SW 1271 (cell line): Measurements from ENCODE around the gene GRXCR2.
"Not testable (repeated sequence)": the region's sequence is repeated elsewhere in the genome, so short reads cannot be mapped to it uniquely, and the experiment has no call there.

ENCODE experiments used
- DNase-seq, 2 experiments: peaks; one replicate each; lab custom pipeline; 2025; lab: John Stamatoyannopoulos, UW

GRXCR2 gene

GRCh38 chr5:145872914-145873313, at the start of gene GRXCR2:
GRXCR2 (minus strand) TSS chr5:145873014; CDS start chr5:145872968, 46 bp downstream.
- DNase-seq: no peak

DNA sequence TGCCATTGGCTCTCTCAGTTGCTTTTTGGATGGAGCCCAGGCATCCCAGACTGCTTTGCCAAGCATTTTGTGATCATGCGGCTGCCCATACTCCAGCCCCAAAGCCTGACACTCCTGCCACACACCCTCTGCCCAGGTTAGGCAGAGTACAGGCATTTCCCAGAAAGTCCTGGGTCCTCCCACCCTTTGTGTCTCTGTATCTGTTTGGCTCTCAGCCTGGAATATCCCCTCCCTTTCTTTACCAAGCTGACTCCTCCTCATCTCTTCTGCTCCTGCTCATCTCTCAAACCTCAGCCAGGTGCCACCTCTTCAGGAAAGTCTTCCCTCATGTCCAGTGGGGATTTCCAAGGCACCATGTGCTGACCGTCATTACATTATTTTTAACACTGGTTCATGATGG, 49.2 kb upstream of the GRXCR2 start:
- no peak for DNase-seq

- no peak for DNase-seq
Observed at GRCh38 chr5:145921211-145921610, 48.4 kb upstream of the GRXCR2 start.

- DNase-seq: no peak
Observed at GRCh38 chr5:145920542-145921210, 47.9 kb upstream of the GRXCR2 start.

DNA sequence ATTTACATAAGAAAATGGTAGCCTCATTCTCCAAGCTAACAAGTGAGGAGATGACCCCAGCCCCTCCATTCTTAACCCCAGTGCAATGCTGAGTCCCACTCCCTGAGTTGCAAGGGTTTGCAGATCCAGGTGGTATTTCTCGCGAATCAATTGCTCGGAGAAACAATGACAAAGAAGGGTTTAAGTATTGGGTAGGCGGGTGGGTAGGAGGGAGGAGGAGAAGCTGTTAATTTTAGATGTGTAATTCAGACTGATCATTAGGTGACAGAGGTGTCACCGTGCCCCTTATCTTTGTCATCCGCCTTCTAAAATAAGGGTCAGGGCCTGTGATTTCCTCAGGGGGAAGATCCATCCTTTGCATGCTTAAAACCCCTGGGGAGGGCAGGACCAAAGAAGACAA, 46.6 kb upstream of the GRXCR2 start:
- no peak for DNase-seq

DNA sequence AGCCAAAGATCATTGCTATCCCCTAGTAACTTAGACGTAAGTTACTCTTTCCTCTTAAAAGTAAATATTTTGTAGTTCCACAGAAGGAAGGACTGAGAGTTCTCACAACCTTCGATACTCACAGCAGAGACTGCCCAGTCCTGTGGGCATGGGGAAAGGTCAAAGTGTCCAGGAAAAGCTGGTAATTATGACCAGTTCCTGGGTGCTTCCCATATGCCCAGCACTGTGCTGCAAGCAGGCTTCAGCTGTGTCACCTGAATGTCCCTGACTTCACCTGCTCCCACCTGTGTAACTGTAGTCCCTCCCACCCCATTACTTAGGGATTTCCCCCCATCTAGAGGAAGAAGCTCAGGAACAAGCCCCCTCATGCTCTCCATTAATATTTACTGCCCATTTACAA, 45.6 kb upstream of the GRXCR2 start:
- DNase-seq: no peak

DNA sequence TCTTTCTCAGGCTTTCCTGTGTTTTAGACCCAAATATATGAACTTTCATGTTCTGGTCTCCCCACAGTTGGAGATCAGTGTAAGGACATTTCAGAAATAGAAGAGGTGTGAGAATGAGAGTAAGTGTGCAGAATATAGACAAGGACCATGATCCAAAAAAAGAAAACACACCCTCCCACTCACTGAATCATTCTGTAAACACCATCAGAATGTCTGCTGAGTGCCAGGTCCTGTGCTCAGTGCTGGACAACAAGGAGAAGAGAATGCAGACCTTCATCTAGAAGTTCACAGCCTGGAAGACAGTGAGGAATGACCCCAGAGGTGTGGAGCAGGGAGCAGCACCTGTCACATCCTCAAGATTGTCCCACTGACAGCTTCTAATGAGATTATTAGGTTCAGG, 44.5 kb upstream of the GRXCR2 start:
- DNase-seq: no peak

DNA sequence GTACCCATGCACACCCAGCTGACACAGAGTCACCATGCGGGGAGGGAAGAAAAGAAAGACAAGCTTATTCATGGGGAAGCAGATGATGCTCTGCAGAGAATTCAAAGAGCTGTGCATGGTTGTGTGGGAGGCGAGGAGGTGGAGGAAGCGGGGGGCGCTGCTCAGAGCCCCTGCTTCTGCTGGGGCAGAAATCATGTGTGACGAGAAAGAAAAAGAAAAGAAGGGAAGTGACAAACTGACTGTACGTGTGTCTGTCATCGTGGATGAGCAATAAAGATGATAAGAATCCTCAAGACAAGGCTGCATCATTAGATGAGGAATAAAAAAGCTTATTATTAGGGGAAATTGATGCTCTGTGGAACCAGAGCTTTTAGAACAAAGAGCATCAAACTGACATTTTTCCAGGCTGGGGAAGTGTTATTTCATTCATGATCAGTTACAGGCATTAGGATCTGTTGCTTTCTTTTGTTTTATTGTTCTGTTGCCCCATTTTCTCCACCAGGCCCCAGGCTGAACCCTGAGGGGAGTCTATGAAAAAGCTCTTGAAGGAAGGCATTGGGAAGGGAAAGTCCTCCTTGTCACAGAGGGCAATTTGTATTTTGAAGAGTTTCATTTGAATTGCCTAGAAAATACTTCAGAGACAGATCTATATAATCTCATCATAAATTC, 43.3 kb upstream of the GRXCR2 start:
- DNase-seq: no peak

- DNase-seq: no peak
Observed at GRCh38 chr5:145913701-145914100, 40.9 kb upstream of the GRXCR2 start.

GRCh38 chr5:145912594-145912993, 39.8 kb upstream of the GRXCR2 start:
- no peak for DNase-seq

DNA sequence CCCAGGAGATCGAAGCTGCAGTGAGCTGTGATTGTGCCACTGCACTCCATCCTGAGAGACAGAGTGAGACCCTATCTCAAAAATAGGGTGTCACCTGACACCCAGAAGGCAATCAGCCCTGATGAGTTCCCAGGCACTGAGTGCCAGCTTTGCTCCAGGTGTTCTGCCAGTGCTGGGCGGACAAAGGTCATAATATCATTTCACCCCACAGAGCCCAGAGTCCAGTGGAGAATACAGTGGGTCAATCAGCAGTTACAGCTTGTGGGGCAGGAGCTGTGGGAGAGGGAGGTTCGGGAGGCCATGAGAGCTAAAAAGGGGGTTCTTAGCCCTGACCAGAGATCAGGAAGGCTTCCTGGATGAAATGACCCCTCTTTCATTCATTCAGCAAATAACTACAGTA, 39.2 kb upstream of the GRXCR2 start:
- no peak for DNase-seq

GRCh38 chr5:145911164-145911563, 38.4 kb upstream of the GRXCR2 start:
- no peak for DNase-seq

DNA sequence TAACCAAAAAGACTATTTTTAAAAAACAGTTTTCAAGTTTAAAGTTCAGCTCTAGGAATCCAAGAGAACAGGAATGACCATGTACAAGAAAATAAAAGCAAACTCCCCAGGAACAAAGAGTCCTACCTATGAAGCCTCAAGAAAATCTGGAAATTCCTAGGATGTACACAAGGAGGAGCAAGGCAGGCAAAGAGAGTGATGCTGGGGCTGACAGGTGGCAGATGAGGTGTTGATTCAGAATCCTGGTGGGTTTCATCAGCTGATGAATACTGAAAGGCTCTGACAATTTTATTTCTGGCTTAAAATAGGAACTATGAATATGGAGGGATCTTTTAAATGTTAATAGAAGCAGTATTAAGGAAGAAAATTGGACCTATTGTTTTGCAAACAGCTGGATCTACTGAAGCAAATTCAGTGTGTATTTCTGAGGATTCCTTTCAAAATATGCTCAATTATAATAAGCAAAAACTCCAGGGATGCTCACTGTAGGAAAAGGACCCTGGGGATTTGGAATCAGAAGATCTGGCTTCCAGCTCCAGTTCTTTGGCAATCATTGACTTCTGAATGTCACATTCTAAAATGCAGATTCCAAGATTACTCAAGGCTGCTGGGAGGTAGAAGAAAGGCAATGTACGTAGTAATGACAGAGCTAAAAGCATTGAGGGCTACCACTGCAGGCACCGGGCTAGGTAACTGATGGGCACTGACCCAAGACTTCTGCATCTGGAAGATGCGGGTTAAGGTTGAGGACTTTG, 35.6 kb upstream of the GRXCR2 start:
- peak in 1 of 2 experiments; percentile 12 for DNase-seq

GRCh38 chr5:145906401-145906800, 33.6 kb upstream of the GRXCR2 start:
- DNase-seq: no peak

GRCh38 chr5:145904743-145905142, 31.9 kb upstream of the GRXCR2 start:
- no peak for DNase-seq

GRCh38 chr5:145903867-145904266, 31.1 kb upstream of the GRXCR2 start:
- DNase-seq: no peak

DNA sequence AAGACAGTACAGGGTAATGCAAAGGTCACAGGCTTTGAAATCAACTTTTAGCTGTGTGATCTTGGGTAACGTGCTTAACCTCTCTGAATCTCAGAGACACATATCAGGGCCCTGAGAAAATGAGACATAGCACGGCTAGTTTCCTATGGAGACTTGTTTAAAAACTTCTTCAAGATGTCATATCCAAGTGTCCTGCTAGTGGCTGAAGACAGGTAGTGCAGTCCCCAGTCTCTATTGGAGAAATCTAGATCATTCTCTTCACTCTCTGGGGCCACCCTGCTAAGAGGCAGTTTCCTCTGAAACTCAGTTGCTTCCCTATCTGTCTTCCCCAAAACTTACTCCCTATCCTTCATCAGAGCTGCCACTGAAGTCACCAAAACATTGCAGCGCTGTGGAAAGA, 30.3 kb upstream of the GRXCR2 start:
- peak in 1 of 2 experiments; percentile 42 for DNase-seq

GRCh38 chr5:145902421-145902820, 29.6 kb upstream of the GRXCR2 start:
- no peak for DNase-seq

DNA sequence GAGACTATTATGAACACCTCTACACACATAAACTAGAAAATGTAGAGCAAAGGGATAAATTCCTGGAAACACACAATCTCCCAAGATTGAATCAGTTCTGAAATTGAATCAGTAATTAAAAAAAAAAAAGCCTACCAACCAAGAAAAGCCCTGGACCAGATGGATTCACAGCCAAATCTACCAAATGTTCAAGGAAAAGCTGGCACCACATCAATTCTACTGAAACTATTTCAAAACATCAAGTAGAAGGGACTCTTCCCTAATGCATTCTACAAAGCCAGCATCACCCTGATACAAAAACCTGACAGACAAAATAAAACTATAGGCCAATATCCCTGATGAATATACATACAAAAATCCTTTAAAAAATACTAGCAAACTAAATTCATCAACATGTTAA, 25.4 kb upstream of the GRXCR2 start:
- no peak for DNase-seq

DNA sequence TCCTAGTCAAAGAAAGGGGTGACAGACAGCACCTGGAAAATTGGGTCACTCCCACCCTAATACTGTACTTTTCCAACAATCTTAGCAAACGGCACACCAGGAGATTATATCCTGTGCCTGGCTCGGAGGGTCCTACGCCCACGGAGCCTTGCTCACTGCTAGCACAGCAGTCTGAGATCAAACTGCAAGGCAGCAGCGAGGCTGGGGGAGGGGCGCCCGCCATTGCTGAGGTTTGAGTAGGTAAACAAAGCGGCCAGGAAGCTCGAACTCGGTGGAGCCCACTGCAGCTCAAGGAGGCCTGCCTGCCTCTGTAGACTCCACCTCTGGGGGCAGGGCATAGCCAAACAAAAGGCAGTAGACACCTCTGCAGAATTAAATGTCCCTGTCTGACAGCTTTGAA, 18.6 kb upstream of the GRXCR2 start:
- not testable (repeated sequence) for DNase-seq

GRCh38 chr5:145889611-145890010, 16.8 kb upstream of the GRXCR2 start:
- no peak for DNase-seq

DNA sequence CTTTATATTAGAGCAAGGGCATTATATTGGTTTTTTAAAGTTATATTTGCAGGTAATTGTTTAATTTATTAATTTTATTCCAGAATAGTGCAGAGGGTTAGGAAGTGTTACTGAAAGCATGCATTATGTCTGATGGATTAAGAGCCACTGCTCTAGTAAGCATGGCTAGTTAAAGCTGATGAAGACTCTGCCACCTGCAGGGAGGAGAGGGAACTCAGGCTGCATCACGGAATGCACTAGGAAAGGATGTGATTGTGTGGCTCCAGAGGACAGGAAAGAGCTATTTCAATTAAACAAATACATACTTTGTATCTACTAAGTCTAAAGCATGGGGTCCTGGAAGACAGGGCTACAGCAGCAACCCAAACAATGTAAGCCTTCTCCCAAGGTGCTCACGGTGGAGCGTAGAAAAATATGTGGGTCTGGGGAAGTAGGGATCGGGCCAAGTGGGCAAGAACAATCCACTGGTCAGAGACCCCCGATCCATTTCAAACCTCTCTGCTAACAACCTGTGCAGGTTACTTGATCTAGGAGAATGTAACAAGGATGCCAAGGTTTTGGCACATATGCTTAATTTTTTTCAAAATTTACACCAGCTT, 15.3 kb upstream of the GRXCR2 start:
- DNase-seq: peak in 1 of 2 experiments; percentile 66

DNA sequence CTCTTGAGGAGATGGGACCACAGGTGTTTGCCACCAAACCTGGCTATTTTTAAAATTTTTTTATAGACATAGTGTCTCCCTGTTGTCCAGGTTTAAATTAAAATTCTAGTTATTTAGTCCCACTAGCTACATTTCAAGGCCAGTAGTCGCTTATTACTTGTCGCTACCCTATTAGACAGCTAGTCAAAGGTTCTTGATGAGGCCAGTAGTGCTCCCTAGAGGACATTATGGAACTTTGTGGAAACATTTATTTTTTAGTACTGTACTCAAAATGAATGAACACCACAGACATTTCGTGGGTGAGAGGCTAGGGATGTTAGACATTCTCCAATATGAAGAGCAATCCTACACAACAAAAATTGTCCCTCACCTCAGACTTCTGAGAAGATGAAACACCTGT, 14.4 kb upstream of the GRXCR2 start:
- DNase-seq: no peak
